Renal pelvis (tissue), 4 donors: ENCODE measurements around the gene NKRF. TPM values are rescaled to one million over a fixed set of nuclear protein-coding genes. Genes with fewer than 3 reads are reported as not detected.

Source experiments
- DNase-seq: peaks from one replicate; pipeline ENCODE4 v3.0.0-alpha.2; 2013
- polyA plus RNA-seq, 3 donors: library from polyadenylated mRNA; unstranded; fragments of 120-200 nt; gene quantifications; one replicate each; pipeline ENCODE4 v1.2.1, GENCODE V29; 2013; ENCODE audit not compliant: insufficient read length in 3 of 3

NKRF gene
- polyA plus RNA-seq, 3 donors: 13.7 to 17.6 (median 14.1) TPM

GRCh38 chrX:119541188-119541587, 65.0 kb downstream of the NKRF start:
- DNase-seq: no peak

GRCh38 chrX:119539872-119540271, 66.4 kb downstream of the NKRF start:
- DNase-seq: no peak

Other genes starting within 250 kb of the NKRF start
- 1 to 10 TPM; 5.9 to 6.3 (median 6.1) TPM for gene SLC25A43, start 207.1 kb downstream of the NKRF start, polyA plus RNA-seq
- gene SLC25A5, start 138.0 kb downstream of the NKRF start, polyA plus RNA-seq: 100 to 1,000 TPM; 322 to 349 (median 333) TPM
- gene STEEP1, start 41.0 kb downstream of the NKRF start, polyA plus RNA-seq: 10 to 100 TPM; 27.5 to 33.7 (median 32.7) TPM
- gene UBE2A, start 31.9 kb downstream of the NKRF start, polyA plus RNA-seq: 10 to 100 TPM; 79.6 to 92.3 (median 87.8) TPM
- 10 to 100 TPM; 63.0 to 70.9 (median 63.4) TPM for gene SEPTIN6, start 86.7 kb upstream of the NKRF start, polyA plus RNA-seq
- gene SOWAHD, start 152.2 kb upstream of the NKRF start, polyA plus RNA-seq: 1 to 10 TPM in 1 of 3 donors, under 1 TPM in 2; 0.84 to 1.2 (median 0.86) TPM
- gene RPL39, start 185.2 kb upstream of the NKRF start, polyA plus RNA-seq: 1,000 to 10,000 TPM; 2,062 to 2,326 (median 2,119) TPM
- 10 to 100 TPM; 31.4 to 36.1 (median 34.9) TPM for gene UPF3B, start 246.5 kb upstream of the NKRF start, polyA plus RNA-seq